Lung (tissue), 12 donors: ENCODE results near the gene DDX55. TPM values are rescaled to one million over a fixed set of nuclear protein-coding genes. Genes with fewer than 3 reads are reported as not detected.

Experiments used
- ATAC-seq: fragments of 200-7000 bp; cut with Tn5 transposase; one replicate; pipeline ENCODE4 v1.9.1; 2020; ENCODE audit warnings: moderate number of reproducible peaks; ENCODE audit not compliant: insufficient read depth, low FRiP score
- DNase-seq, 3 donors: peaks; one replicate each; pipeline ENCODE4 v3.0.0-alpha.2; 2013 to 2017
- H3K27ac ChIP-seq, 2 donors: one replicate each; pipeline ENCODE4 v1.5.1; 2013; ENCODE audit warnings: mild to moderate bottlenecking in 2 of 2, moderate library complexity in 2 of 2, control low read depth in 1 of 2, inconsistent platforms in 1 of 2, low read depth in 1 of 2, low read length in 1 of 2
- H3K27me3 ChIP-seq, 3 donors: one replicate each; pipeline ENCODE4 v1.5.1; 2013; ENCODE audit warnings: low read length in 2 of 3; ENCODE audit not compliant: control insufficient read depth in 3 of 3, insufficient read depth in 3 of 3
- H3K36me3 ChIP-seq, 4 donors: one replicate each; pipeline ENCODE4 v1.5.1; 2013; ENCODE audit warnings: low read length in 4 of 4, mild to moderate bottlenecking in 1 of 4, moderate library complexity in 1 of 4; ENCODE audit not compliant: control insufficient read depth in 4 of 4, insufficient read depth in 4 of 4
- H3K4me1 ChIP-seq, 5 donors: one replicate each; pipeline ENCODE4 v1.5.1; 2013; ENCODE audit warnings: low read length in 5 of 5, mild to moderate bottlenecking in 2 of 5, moderate library complexity in 1 of 5; ENCODE audit not compliant: control insufficient read depth in 5 of 5, insufficient read depth in 5 of 5
- H3K4me3 ChIP-seq: one replicate; pipeline ENCODE4 v1.5.1; 2013; ENCODE audit warnings: mild to moderate bottlenecking, control low read depth, moderate library complexity
- H3K9ac ChIP-seq, 2 donors: one replicate each; pipeline ENCODE4 v1.5.1; 2013; ENCODE audit warnings: low read length in 2 of 2, control low read depth in 1 of 2; ENCODE audit not compliant: insufficient read depth in 1 of 2
- H3K9me3 ChIP-seq, 4 donors: one replicate each; pipeline ENCODE4 v1.5.1; 2013; ENCODE audit warnings: low read length in 3 of 4, mild to moderate bottlenecking in 1 of 4, moderate library complexity in 1 of 4; ENCODE audit not compliant: control insufficient read depth in 4 of 4, insufficient read depth in 3 of 4
- WGBS, 2 donors: extraction: QIAGEN DNeasy Blood & Tissue Kit; methylation state at CpG; one replicate each; pipeline ENCODE4 v1.1.7; 2013; 5-methylcytosine and 5-hydroxymethylcytosine counted together
- polyA plus RNA-seq, 2 donors: library from polyadenylated mRNA; stranded (reverse); fragments of 200-250 nt; gene quantifications; one replicate each; pipeline ENCODE4 v1.2.1, GENCODE V29; 2013
- total RNA-seq, 2 donors: library from RNA; depleted of rRNA in 1 of 2; stranded (reverse); fragments of >200 nt in 1 of 2; gene quantifications; one replicate each; pipeline ENCODE4 v1.2.1, GENCODE V29; 2014 to 2021
- TF ChIP-seq, protein P1 (sequence below): IDR thresholded peaks from 2 replicates; pipeline ENCODE4 v1.5.1; 2012; ENCODE audit warnings: mild to moderate bottlenecking; ENCODE audit errors: control extremely low read depth, extremely low read depth
- donor health status: control.
- donor health status: control.
- donor health status: Bipolar disorder and iron deficiency.
- donor health status: healthy.
- donor health status: DM: yes; HTN: yes; CAD: no.

Gene DDX55
- total and polyA plus RNA-seq, 4 donors, result 13.3 to 22.3 (median 18.1) TPM

DNA sequence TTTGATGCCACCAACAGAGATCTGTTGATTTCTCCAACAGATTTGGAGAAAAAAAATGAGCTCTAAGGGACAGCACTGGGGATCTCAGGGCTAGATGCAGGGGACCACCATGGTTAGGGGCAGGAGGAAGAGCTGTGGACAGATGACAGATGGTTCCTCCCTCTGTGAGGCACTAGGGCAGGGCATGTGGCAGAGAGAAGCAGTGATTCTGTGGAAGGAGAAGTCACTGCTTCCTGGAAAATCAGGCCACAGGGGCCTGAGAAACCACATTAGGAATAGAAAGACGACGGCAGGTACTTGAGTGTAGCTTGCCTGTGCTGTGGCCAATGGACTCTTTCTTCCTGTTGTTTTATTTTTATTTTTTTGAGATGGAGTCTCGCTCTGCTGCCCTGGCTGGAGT, 42.4 kb upstream of the DDX55 start:
- 48 to 67% methylated on average over 3 of the region's 3 CpGs for WGBS, 2 donors
- H3K9ac ChIP-seq, result no peak overlapping the region
- H3K27me3 ChIP-seq, result no peaks in the 10 kb centered on the region
- H3K27ac ChIP-seq, result no peak overlapping the region
- H3K4me3 ChIP-seq, result no peak overlapping the region
- ATAC-seq (no peak), DNase-seq (no peak)
- no peaks in the 10 kb centered on the region for H3K4me1 ChIP-seq
- TF ChIP-seq, protein P1, sequence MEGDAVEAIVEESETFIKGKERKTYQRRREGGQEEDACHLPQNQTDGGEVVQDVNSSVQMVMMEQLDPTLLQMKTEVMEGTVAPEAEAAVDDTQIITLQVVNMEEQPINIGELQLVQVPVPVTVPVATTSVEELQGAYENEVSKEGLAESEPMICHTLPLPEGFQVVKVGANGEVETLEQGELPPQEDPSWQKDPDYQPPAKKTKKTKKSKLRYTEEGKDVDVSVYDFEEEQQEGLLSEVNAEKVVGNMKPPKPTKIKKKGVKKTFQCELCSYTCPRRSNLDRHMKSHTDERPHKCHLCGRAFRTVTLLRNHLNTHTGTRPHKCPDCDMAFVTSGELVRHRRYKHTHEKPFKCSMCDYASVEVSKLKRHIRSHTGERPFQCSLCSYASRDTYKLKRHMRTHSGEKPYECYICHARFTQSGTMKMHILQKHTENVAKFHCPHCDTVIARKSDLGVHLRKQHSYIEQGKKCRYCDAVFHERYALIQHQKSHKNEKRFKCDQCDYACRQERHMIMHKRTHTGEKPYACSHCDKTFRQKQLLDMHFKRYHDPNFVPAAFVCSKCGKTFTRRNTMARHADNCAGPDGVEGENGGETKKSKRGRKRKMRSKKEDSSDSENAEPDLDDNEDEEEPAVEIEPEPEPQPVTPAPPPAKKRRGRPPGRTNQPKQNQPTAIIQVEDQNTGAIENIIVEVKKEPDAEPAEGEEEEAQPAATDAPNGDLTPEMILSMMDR, result no peak
- no peaks in the 10 kb centered on the region for H3K36me3 ChIP-seq
- H3K9me3 ChIP-seq, result no peaks in the 10 kb centered on the region

DNA sequence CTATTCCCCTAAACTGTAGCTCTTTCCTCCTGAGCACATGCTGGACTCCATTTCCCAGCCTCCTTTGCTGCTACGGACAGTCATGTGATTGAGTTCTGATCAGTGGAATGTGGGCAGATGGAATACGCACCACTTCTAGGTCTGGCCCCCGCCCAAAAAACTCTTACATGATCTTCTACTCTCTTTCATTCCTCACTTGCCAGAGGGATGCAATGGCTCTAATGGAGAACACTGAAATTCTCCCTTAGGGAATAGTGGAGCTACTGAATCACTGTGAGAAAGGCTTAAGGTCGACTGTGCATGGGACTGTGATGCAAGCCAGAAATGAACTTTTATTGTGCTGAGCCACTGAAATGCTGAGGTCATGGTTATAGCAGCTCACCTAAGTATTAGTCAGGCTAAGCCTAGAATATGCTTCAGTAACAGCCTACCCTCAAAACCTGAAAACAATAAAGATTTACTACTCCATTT, 30.5 kb upstream of the DDX55 start:
- DNase-seq, result peak; percentile 46 to 60 (median 51)
- no peaks in the 10 kb centered on the region for H3K9me3 ChIP-seq
- peaks cover 0 to 2% (median 0%) of the 10 kb centered on the region in 5 donors for H3K4me1 ChIP-seq
- no peak for ATAC-seq
- no peak overlapping the region for H3K9ac ChIP-seq
- TF ChIP-seq, protein P1, result no peak
- no peaks in the 10 kb centered on the region for H3K27me3 ChIP-seq
- peaks cover 0 to 2% (median 1%) of the 10 kb centered on the region in 4 donors for H3K36me3 ChIP-seq
- 54 to 69% methylated on average over 4 of the region's 4 CpGs for WGBS, 2 donors
- H3K4me3 ChIP-seq, result no peak overlapping the region
- no peak overlapping the region for H3K27ac ChIP-seq

DNA sequence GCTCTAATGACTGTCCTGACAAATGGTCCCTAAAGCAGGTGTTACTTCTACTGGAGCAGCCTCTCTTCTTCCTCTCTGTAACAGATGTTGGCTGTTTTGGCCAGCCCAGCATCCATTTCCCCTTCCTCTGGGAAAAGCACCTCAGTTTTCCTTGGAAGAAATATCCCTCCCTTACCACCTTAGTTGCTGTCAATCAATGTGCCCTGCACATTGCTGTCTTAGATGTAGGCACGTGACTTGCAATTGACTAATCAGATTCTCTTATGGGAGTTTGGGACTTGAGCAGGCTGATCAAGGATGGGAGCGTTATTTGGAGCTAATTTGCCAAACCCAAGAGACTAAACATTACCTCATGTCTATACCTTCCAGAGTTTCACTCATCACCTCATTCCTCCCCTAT, 29.5 kb upstream of the DDX55 start:
- 63 to 67% methylated on average over 2 of the region's 2 CpGs for WGBS, 2 donors
- Histone ChIP-seq H3K9ac (no peak overlapping the region), H3K36me3 (peaks cover 0 to 5% (median 2%) of the 10 kb centered on the region in 4 donors), H3K4me1 (peaks cover 0 to 2% (median 0%) of the 10 kb centered on the region in 5 donors), H3K9me3 (no peaks in the 10 kb centered on the region), H3K4me3 (no peak overlapping the region), H3K27me3 (no peaks in the 10 kb centered on the region), H3K27ac (no peak overlapping the region)
- ATAC-seq (no peak), DNase-seq (no peak)
- TF ChIP-seq, protein P1, result no peak

DNA sequence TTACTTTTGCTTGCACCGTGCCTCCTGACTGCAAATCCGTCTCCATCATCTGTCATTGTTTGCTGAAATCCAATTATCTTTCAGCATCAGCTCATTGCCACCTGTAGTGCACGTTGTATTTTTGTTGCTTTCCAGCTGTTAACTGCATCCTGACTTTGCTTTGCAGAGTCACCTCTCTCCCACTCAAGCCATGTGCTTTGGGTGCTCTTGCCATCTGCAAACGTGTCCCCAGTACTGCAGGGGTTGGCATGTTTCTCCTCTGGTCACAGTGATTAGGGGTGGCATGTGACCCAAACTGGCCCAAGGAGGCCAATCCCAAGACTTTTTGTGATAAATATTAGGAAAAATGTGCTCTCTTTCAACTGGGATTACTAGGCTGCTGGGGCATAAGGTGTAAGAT, 28.0 kb upstream of the DDX55 start:
- H3K27ac ChIP-seq, result no peak overlapping the region
- TF ChIP-seq, protein P1, result no peak
- H3K4me3 ChIP-seq, result no peak overlapping the region
- H3K4me1 ChIP-seq, result peaks cover 0 to 2% (median 0%) of the 10 kb centered on the region in 5 donors
- peaks cover 0 to 6% (median 2%) of the 10 kb centered on the region in 4 donors for H3K36me3 ChIP-seq
- H3K27me3 ChIP-seq, result no peaks in the 10 kb centered on the region
- no peaks in the 10 kb centered on the region for H3K9me3 ChIP-seq
- no peak for DNase-seq
- ATAC-seq, result no peak
- H3K9ac ChIP-seq, result no peak overlapping the region
- WGBS, 2 donors, result 43 to 46% methylated on average over 4 of the region's 4 CpGs
